ENCODE measurements around the gene BTLA.
"Not testable (repeated sequence)": the region's sequence is repeated elsewhere in the genome, so short reads cannot be mapped to it uniquely, and the experiment has no call there.

The BTLA gene

DNA sequence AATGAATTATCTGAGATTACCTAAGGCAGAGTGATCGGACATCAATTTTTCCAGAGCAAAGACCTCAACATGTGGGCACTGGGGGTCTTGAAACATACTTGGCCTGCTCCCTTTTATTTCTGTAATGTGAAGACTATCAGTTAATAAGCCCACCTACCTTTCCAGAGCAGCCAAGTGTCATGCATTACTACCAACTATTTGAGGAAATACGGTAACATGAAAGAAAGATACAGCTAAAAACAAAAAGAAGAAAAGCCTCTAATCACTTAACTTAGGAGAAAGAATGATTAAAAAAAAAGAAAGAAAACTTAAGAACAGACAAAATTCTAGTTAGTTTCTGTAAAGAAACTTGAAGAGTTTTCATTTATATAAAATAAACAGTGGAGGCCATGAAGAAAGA is 73.9 kb downstream of the BTLA start:
- Histone ChIP-seq H3K9me3 (ENCODE audit: control insufficient read depth, low read length) (no peaks in the 10 kb centered on the region), H2AFZ (no peak overlapping the region), H3K9ac (no peak overlapping the region), H3K27me3 (ENCODE audit: control insufficient read depth, insufficient read depth, low read length) (no peaks in the 10 kb centered on the region), H3K4me3 (ENCODE audit: low read depth, low read length) (no peak overlapping the region), H3K4me1 (no peaks in the 10 kb centered on the region), H3K79me2 (no peaks in the 10 kb centered on the region), H3K27ac (no peak overlapping the region), H3K36me3 (ENCODE audit: control insufficient read depth, insufficient read depth, low read length) (no peaks in the 10 kb centered on the region), H3K4me2 (ENCODE audit: low read length) (no peak overlapping the region)
- TF ChIP-seq, protein P1, sequence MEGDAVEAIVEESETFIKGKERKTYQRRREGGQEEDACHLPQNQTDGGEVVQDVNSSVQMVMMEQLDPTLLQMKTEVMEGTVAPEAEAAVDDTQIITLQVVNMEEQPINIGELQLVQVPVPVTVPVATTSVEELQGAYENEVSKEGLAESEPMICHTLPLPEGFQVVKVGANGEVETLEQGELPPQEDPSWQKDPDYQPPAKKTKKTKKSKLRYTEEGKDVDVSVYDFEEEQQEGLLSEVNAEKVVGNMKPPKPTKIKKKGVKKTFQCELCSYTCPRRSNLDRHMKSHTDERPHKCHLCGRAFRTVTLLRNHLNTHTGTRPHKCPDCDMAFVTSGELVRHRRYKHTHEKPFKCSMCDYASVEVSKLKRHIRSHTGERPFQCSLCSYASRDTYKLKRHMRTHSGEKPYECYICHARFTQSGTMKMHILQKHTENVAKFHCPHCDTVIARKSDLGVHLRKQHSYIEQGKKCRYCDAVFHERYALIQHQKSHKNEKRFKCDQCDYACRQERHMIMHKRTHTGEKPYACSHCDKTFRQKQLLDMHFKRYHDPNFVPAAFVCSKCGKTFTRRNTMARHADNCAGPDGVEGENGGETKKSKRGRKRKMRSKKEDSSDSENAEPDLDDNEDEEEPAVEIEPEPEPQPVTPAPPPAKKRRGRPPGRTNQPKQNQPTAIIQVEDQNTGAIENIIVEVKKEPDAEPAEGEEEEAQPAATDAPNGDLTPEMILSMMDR (IDR thresholded peaks at IDR 0.05) = no peak

DNA sequence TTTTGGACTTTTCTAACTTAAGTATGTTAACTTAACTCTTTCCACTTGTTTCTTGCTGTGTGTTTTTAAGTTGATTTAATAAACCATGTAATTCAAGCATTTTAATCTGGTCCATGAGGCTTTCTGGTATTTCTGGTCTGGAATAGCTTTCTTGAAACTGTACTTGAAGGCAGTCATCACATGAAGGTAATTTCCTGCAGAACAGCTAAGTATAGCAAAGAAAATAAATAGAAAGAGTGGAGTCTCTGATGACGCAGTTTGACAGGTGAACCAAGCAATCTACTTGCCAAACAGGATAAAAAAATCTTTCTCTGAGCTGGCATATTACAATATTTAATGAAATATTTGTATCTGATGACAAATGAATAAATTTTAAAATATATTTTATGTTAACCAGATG is 74.9 kb downstream of the BTLA start:
- Histone ChIP-seq H3K27me3 (ENCODE audit: control insufficient read depth, insufficient read depth, low read length) (no peaks in the 10 kb centered on the region), H3K79me2 (no peaks in the 10 kb centered on the region), H3K36me3 (ENCODE audit: control insufficient read depth, insufficient read depth, low read length) (no peaks in the 10 kb centered on the region), H3K27ac (no peak overlapping the region), H3K4me2 (ENCODE audit: low read length) (no peak overlapping the region), H3K9ac (no peak overlapping the region), H3K4me3 (ENCODE audit: low read depth, low read length) (no peak overlapping the region), H2AFZ (no peak overlapping the region), H3K4me1 (no peaks in the 10 kb centered on the region), H3K9me3 (ENCODE audit: control insufficient read depth, low read length) (no peaks in the 10 kb centered on the region)
- TF ChIP-seq, protein P1 (IDR thresholded peaks at IDR 0.05) = no peak

DNA sequence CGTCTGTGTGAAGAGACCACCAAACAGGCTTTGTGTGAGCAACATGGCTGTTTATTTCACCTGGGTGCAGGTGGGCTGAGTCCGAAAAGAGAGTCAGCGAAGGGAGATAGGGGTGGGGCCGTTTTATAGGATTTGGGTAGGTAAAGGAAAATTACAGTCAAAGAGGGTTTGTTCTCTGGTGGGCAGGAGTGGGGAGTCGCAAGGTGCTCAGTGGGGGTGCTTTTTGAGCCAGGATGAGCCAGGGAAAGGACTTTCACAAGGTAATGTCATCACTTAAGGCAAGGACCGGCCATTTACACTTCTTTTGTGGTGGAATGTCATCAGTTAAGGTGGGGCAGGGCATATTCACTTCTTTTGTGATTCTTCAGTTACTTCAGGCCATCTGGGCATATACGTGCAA is 76.4 kb downstream of the BTLA start:
- H3K9ac ChIP-seq; H3K27ac ChIP-seq; H3K4me1 ChIP-seq; H3K36me3 ChIP-seq (ENCODE audit: control insufficient read depth, insufficient read depth, low read length); H3K9me3 ChIP-seq (ENCODE audit: control insufficient read depth, low read length); H3K27me3 ChIP-seq (ENCODE audit: control insufficient read depth, insufficient read depth, low read length); H3K4me3 ChIP-seq (ENCODE audit: low read depth, low read length); H3K79me2 ChIP-seq; H2AFZ ChIP-seq; H3K4me2 ChIP-seq (ENCODE audit: low read length): not testable (repeated sequence)

DNA sequence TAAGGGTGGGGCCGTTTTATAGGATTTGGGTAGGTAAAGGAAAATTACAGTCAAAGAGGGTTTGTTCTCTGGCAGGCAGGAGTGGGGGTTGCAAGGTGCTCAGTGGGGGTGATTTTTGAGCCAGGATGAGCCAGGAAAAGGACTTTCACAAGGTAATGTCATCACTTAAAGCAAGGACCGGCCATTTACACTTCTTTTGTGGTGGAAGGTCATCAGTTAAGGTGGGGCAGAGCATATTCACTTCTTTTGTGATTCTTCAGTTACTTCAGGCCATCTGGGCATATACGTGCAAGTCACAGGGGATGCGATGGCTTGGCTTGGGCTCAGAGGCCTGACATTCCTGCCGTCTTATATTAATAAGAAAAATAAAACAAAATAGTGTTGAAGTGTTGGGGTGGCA is 80.7 kb downstream of the BTLA start:
- H3K4me1 ChIP-seq; H3K27me3 ChIP-seq (ENCODE audit: control insufficient read depth, insufficient read depth, low read length); H3K4me2 ChIP-seq (ENCODE audit: low read length); H3K79me2 ChIP-seq; H3K9ac ChIP-seq; H3K36me3 ChIP-seq (ENCODE audit: control insufficient read depth, insufficient read depth, low read length); H2AFZ ChIP-seq; H3K27ac ChIP-seq; H3K9me3 ChIP-seq (ENCODE audit: control insufficient read depth, low read length); H3K4me3 ChIP-seq (ENCODE audit: low read depth, low read length): not testable (repeated sequence)

DNA sequence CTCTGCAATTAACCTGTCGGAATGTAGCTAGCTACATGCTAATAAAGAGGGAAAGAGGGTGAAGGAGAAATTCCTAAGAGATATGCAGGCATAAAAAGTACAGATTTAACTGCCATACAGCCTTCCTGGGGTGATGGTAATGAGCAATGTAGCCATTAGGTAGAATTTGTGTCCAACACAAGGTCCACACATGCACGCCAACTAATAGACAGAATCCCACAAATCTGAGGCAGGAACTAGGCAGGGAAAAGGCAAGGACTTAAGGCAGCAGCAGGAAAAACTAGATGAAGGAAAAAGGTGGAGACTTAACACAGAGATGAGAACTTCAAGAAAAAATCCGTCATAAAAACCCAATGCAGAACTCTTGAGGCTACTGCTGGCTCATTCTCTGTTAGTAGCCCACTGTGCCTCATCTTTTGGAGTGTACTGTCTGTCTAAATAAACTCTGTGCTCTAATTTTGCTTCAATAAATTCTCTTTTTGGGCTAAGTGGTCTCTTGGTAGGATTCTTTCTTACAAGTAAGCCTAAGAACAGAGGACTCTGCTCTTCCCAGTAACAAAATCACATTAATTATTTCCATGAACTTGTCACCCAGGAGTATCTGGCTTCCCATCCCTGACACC is 81.5 kb downstream of the BTLA start:
- Histone ChIP-seq H3K4me2 (ENCODE audit: low read length) (no peak overlapping the region), H3K79me2 (no peaks in the 10 kb centered on the region), H3K9ac (no peak overlapping the region), H3K27me3 (ENCODE audit: control insufficient read depth, insufficient read depth, low read length) (no peaks in the 10 kb centered on the region), H3K9me3 (ENCODE audit: control insufficient read depth, low read length) (no peaks in the 10 kb centered on the region), H3K27ac (no peak overlapping the region), H2AFZ (no peak overlapping the region), H3K4me3 (ENCODE audit: low read depth, low read length) (no peak overlapping the region), H3K36me3 (ENCODE audit: control insufficient read depth, insufficient read depth, low read length) (no peaks in the 10 kb centered on the region), H3K4me1 (no peaks in the 10 kb centered on the region)
- TF ChIP-seq, protein P1 (IDR thresholded peaks at IDR 0.05) = no peak
